ENCODE results near the gene WIPF1. TPM values are rescaled to one million over a fixed set of nuclear protein-coding genes. Genes with fewer than 3 reads are reported as not detected.

WIPF1 gene
- total RNA-seq, 1 experiment from 2014 or later = 6.0 TPM

GRCh38 chr2:174571669-174572323 is 25.8 kb downstream of the WIPF1 start:
- Mint-ChIP-seq H3K4me3 (ENCODE audit: unreplicated experiment) (no peak overlapping the region), H3K9me3 (ENCODE audit: unreplicated experiment) (peaks cover 7% of the 10 kb centered on the region), H3K36me3 (ENCODE audit: insufficient read depth, unreplicated experiment) (no peaks in the 10 kb centered on the region), H3K4me1 (ENCODE audit: insufficient read depth, unreplicated experiment) (peaks cover 24% of the 10 kb centered on the region), H3K27me3 (ENCODE audit: insufficient read depth, unreplicated experiment) (no peaks in the 10 kb centered on the region), H3K27ac (ENCODE audit: low read depth, unreplicated experiment) (no peak overlapping the region)
- ChIA-PET POLR2A (no interaction called here), CTCF (interaction anchor here (1.1 kb wide), 1 partner anchor 103 kb away, joined by 3 read pairs; no protein-coding TSS in a partner anchor)
- intact Hi-C loops (cut with micrococcal nuclease) = no loop called here
- DNase-seq (ENCODE audit: unreplicated experiment) = no peak
- no TSS peak for BruUV-seq (replicated peaks)
- no peak for TF ChIP-seq CTCF (IDR thresholded peaks at IDR 0.05; ENCODE audit: unreplicated experiment)

GRCh38 chr2:174570318-174570958 is 27.2 kb downstream of the WIPF1 start:
- CTCF ChIA-PET = interaction anchor here (0.6 to 1.1 kb wide), 4 partner anchors 55 to 129 kb away, joined by 3 read pairs; no protein-coding TSS in a partner anchor

DNA sequence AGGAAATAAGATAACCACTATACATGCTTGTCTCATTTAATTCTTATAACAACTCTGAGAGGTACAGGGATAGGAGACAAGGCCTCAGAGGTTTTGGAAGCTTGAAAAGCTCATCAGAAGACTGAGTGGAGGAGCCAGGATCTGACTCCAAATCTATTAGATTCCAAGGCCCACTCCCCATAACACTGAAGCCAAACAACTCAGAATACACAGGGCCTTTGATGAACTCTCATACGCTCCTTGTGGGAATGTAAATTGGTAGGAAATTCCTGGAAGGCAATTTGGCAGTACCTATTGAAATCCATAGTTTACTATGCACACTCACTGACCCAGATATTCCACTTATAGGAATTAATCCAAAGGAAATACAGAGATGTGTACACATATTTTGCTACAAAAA is 27.9 kb downstream of the WIPF1 start:
- H3K36me3 Mint-ChIP-seq (ENCODE audit: insufficient read depth, unreplicated experiment) = peaks cover 12% of the 10 kb centered on the region
- no TSS peak for BruUV-seq (replicated peaks)
- peaks cover 7% of the 10 kb centered on the region for H3K9me3 Mint-ChIP-seq (ENCODE audit: unreplicated experiment)
- intact Hi-C loops (cut with micrococcal nuclease) = no loop called here
- H3K27me3 Mint-ChIP-seq (ENCODE audit: insufficient read depth, unreplicated experiment) = no peaks in the 10 kb centered on the region
- ChIA-PET CTCF (no interaction called here), POLR2A (interaction anchor here (1.2 kb wide), 1 partner anchor 8 kb away, joined by 3 read pairs; no protein-coding TSS in a partner anchor)
- H3K27ac Mint-ChIP-seq (ENCODE audit: low read depth, unreplicated experiment) = no peak overlapping the region
- no peak overlapping the region for H3K4me3 Mint-ChIP-seq (ENCODE audit: unreplicated experiment)
- peaks cover 24% of the 10 kb centered on the region for H3K4me1 Mint-ChIP-seq (ENCODE audit: insufficient read depth, unreplicated experiment)
- TF ChIP-seq CTCF (IDR thresholded peaks at IDR 0.05; ENCODE audit: unreplicated experiment) = no peak
- no peak for DNase-seq (ENCODE audit: unreplicated experiment)

More at GRCh38 chr2:174570318-174570958, 27.2 kb downstream of the WIPF1 start:
- no peak overlapping the region for H3K4me3 Mint-ChIP-seq (ENCODE audit: unreplicated experiment)
- intact Hi-C loops (cut with micrococcal nuclease) = no loop called here
- H3K36me3 Mint-ChIP-seq (ENCODE audit: insufficient read depth, unreplicated experiment) = peaks cover 8% of the 10 kb centered on the region
- DNase-seq (ENCODE audit: unreplicated experiment) = peak; percentile 24
- POLR2A ChIA-PET = interaction anchor here (1.2 kb wide), 1 partner anchor 9 kb away, joined by 3 read pairs; no protein-coding TSS in a partner anchor
- H3K9me3 Mint-ChIP-seq (ENCODE audit: unreplicated experiment) = peaks cover 7% of the 10 kb centered on the region
- no peak for TF ChIP-seq CTCF (IDR thresholded peaks at IDR 0.05; ENCODE audit: unreplicated experiment)
- H3K27ac Mint-ChIP-seq (ENCODE audit: low read depth, unreplicated experiment) = no peak overlapping the region
- BruUV-seq (replicated peaks) = no TSS peak
- peaks cover 24% of the 10 kb centered on the region for H3K4me1 Mint-ChIP-seq (ENCODE audit: insufficient read depth, unreplicated experiment)
- H3K27me3 Mint-ChIP-seq (ENCODE audit: insufficient read depth, unreplicated experiment) = no peaks in the 10 kb centered on the region

DNA sequence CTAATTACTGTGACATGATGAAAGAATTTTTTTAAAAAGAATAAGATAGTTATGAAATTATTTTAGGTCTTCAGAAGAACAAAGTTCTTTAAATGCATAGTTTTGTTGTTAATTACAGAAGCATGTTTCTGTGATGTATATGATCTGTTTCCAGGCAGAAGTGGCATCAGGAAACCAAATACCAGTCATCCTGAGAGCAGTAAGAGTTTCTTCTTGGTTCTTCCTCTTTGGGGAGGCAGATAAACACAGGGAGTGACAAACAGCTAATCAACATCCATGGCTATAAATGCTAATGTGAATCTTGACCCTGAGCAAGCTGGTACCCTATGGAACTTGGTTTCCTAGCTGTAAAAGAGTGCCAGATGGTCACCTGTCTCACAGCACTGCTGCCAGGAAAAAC is 29.2 kb downstream of the WIPF1 start:
- peaks cover 6% of the 10 kb centered on the region for H3K9me3 Mint-ChIP-seq (ENCODE audit: unreplicated experiment)
- H3K4me1 Mint-ChIP-seq (ENCODE audit: insufficient read depth, unreplicated experiment) = peaks cover 19% of the 10 kb centered on the region
- ChIA-PET POLR2A (no interaction called here), CTCF (interaction anchor here (0.6 to 1.1 kb wide), 3 partner anchors 11 to 124 kb away, joined by 3 to 5 read pairs (median 3); no protein-coding TSS in a partner anchor)
- BruUV-seq (replicated peaks) = no TSS peak
- H3K27me3 Mint-ChIP-seq (ENCODE audit: insufficient read depth, unreplicated experiment) = no peaks in the 10 kb centered on the region
- no peak for TF ChIP-seq CTCF (IDR thresholded peaks at IDR 0.05; ENCODE audit: unreplicated experiment)
- no peak overlapping the region for H3K4me3 Mint-ChIP-seq (ENCODE audit: unreplicated experiment)
- DNase-seq (ENCODE audit: unreplicated experiment) = no peak
- no peak overlapping the region for H3K27ac Mint-ChIP-seq (ENCODE audit: low read depth, unreplicated experiment)
- intact Hi-C loops (cut with micrococcal nuclease) = no loop called here
- H3K36me3 Mint-ChIP-seq (ENCODE audit: insufficient read depth, unreplicated experiment) = peaks cover 12% of the 10 kb centered on the region
